GM19035 (cell line): ENCODE measurements around the gene FAM107B.
"Not testable (repeated sequence)": the region's sequence is repeated elsewhere in the genome, so short reads cannot be mapped to it uniquely, and the experiment has no call there.

ENCODE experiments used
- ATAC-seq: cut with Tn5 transposase; IDR thresholded peaks from one replicate; pipeline ENCODE4 v1.9.1; 2021; ENCODE audit not compliant: unreplicated experiment

FAM107B gene

GRCh38 chr10:14639637-14640036 is 135.1 kb downstream of the FAM107B start:
- no peak for ATAC-seq

- ATAC-seq = no peak
Measured at GRCh38 chr10:14635043-14635710, 139.5 kb downstream of the FAM107B start.

- not testable (repeated sequence) for ATAC-seq
Measured at GRCh38 chr10:14634572-14634971, 140.1 kb downstream of the FAM107B start.

GRCh38 chr10:14625765-14626525 is 148.8 kb downstream of the FAM107B start:
- ATAC-seq = no peak

- no peak for ATAC-seq
Measured at GRCh38 chr10:14625192-14625631, 149.5 kb downstream of the FAM107B start.

- ATAC-seq = no peak
Measured at GRCh38 chr10:14624600-14624999, 150.1 kb downstream of the FAM107B start.

GRCh38 chr10:14623931-14624330 is 150.8 kb downstream of the FAM107B start:
- no peak for ATAC-seq

- ATAC-seq = no peak
Measured at GRCh38 chr10:14621037-14621436, 153.7 kb downstream of the FAM107B start.

GRCh38 chr10:14618674-14619073 is 156.0 kb downstream of the FAM107B start:
- no peak for ATAC-seq

- ATAC-seq = no peak
Measured at GRCh38 chr10:14617852-14618251, 156.8 kb downstream of the FAM107B start.

GRCh38 chr10:14616955-14617730 is 157.6 kb downstream of the FAM107B start:
- no peak for ATAC-seq

GRCh38 chr10:14616465-14616864 is 158.2 kb downstream of the FAM107B start:
- ATAC-seq = no peak

GRCh38 chr10:14613588-14613920 is 161.1 kb downstream of the FAM107B start:
- ATAC-seq = no peak

GRCh38 chr10:14612873-14613587 is 161.7 kb downstream of the FAM107B start:
- no peak for ATAC-seq

GRCh38 chr10:14611968-14612693 is 162.6 kb downstream of the FAM107B start:
- ATAC-seq = no peak

GRCh38 chr10:14609178-14609577 is 165.5 kb downstream of the FAM107B start:
- no peak for ATAC-seq

GRCh38 chr10:14608381-14609001 is 166.2 kb downstream of the FAM107B start:
- no peak for ATAC-seq

GRCh38 chr10:14606633-14607032 is 168.1 kb downstream of the FAM107B start:
- ATAC-seq = no peak

GRCh38 chr10:14605231-14605925 is 169.3 kb downstream of the FAM107B start:
- peak; percentile 44 for ATAC-seq
